HepG2 (cell line): ENCODE measurements around the gene APLP1. TPM values are rescaled to one million over a fixed set of nuclear protein-coding genes. Genes with fewer than 3 reads are reported as not detected.

Experiments used
- ATF3 ChIP-seq: sonication (generic); formaldehyde crosslinking; IDR thresholded peaks from 2 replicates; pipeline ENCODE4 v1.4.0; 2020; ENCODE audit warnings: missing genetic modification reagents
- CBFB ChIP-seq: sonication (generic); formaldehyde crosslinking; IDR thresholded peaks from 2 replicates; pipeline ENCODE4 v1.4.0; 2020; ENCODE audit warnings: missing genetic modification reagents
- CC2D1A ChIP-seq: sonication (generic); formaldehyde crosslinking; IDR thresholded peaks from 2 replicates; pipeline ENCODE4 v1.8.1; 2023; ENCODE audit warnings: mild to moderate bottlenecking, missing genetic modification reagents
- HES4 ChIP-seq: sonication (generic); formaldehyde crosslinking; IDR thresholded peaks from 2 replicates; pipeline ENCODE4 v1.9.0; 2021; ENCODE audit warnings: mild to moderate bottlenecking, missing genetic modification reagents, borderline replicate concordance
- HNF4A ChIP-seq: sonication (generic); formaldehyde crosslinking; IDR thresholded peaks from 2 replicates; pipeline ENCODE4 v1.4.0; 2020; ENCODE audit warnings: missing genetic modification reagents
- HNRNPLL ChIP-seq: fragments of 200-400 bp; formaldehyde crosslinking; IDR thresholded peaks from 2 replicates; pipeline ENCODE4 v1.6.1; 2017; ENCODE audit warnings: mild to moderate bottlenecking, low read depth, low read length; ENCODE audit not compliant: poor library complexity, severe bottlenecking
- KDM4B ChIP-seq: sonication (generic); formaldehyde crosslinking; IDR thresholded peaks from 2 replicates; pipeline ENCODE4 v1.4.0; 2020; ENCODE audit warnings: missing genetic modification reagents
- KDM5B ChIP-seq: sonication (generic); formaldehyde crosslinking; IDR thresholded peaks from 2 replicates; pipeline ENCODE4 v1.4.0; 2020; ENCODE audit warnings: missing genetic modification reagents, mild to moderate bottlenecking, borderline replicate concordance
- KMT2B ChIP-seq: IDR thresholded peaks from 2 replicates; pipeline ENCODE4 v1.6.1; 2016; ENCODE audit warnings: missing genetic modification reagents, missing compliant biosample characterization
- MYNN ChIP-seq: sonication (generic); formaldehyde crosslinking; IDR thresholded peaks from 2 replicates; pipeline ENCODE4 v1.4.0; 2020; ENCODE audit warnings: mild to moderate bottlenecking, low read depth, missing genetic modification reagents
- NFRKB ChIP-seq: fragments of 450-650 bp; IDR thresholded peaks from 2 replicates; pipeline ENCODE4 v1.6.1; 2017
- ZNF263 ChIP-seq: sonication (generic); formaldehyde crosslinking; IDR thresholded peaks from 2 replicates; pipeline ENCODE4 v1.4.0; 2020; ENCODE audit warnings: missing genetic modification reagents
- ZNF574 ChIP-seq: sonication (generic); formaldehyde crosslinking; IDR thresholded peaks from 2 replicates; pipeline ENCODE4 v1.4.0; 2020; ENCODE audit warnings: missing genetic modification reagents
- ZNF605 ChIP-seq: sonication (generic); formaldehyde crosslinking; IDR thresholded peaks from 2 replicates; pipeline ENCODE4 v1.8.0; 2022; ENCODE audit warnings: mild to moderate bottlenecking, missing genetic modification reagents
- ZNF761 ChIP-seq: sonication (generic); formaldehyde crosslinking; conservative IDR thresholded peaks from 2 replicates; pipeline ENCODE4 v1.4.0; 2020; ENCODE audit warnings: mild to moderate bottlenecking, missing genetic modification reagents
- ZNF781 ChIP-seq: sonication (generic); formaldehyde crosslinking; IDR thresholded peaks from 2 replicates; pipeline ENCODE4 v1.5.1; 2020; ENCODE audit warnings: borderline replicate concordance, mild to moderate bottlenecking, missing genetic modification reagents; ENCODE audit errors: not compliant biosample characterization
- ZNF891 ChIP-seq: sonication (generic); formaldehyde crosslinking; IDR thresholded peaks from 2 replicates; pipeline ENCODE4 v1.5.0; 2020; ENCODE audit warnings: mild to moderate bottlenecking, missing genetic modification reagents
- ZSCAN12 ChIP-seq: sonication (generic); formaldehyde crosslinking; IDR thresholded peaks from 2 replicates; pipeline ENCODE4 v1.9.0; 2021; ENCODE audit warnings: mild to moderate bottlenecking, missing genetic modification reagents
- ZSCAN25 ChIP-seq: sonication (generic); formaldehyde crosslinking; IDR thresholded peaks from 2 replicates; pipeline ENCODE4 v1.8.0; 2022; ENCODE audit warnings: mild to moderate bottlenecking, missing genetic modification reagents
- polyA plus RNA-seq, 8 experiments: library from polyadenylated mRNA; depleted of rRNA in 3 of 8; stranded (reverse) in 7 of 8; unstranded in 1 of 8; fragments of >200 nt; fragmentation: Illumina TruSeq in 4 of 8; extraction: Trizol in 4 of 8; gene quantifications; 2 replicates each; pipeline versions ENCODE4 v1.2.1 to v1.2.3, GENCODE V29; 2011 to 2016; ENCODE audit warnings: low read depth in 4 of 8, missing spikeins in 1 of 8, mixed read lengths in 1 of 8; ENCODE audit not compliant: insufficient read depth in 1 of 8
- total RNA-seq, 5 experiments: library from RNA; depleted of rRNA; stranded (reverse); fragments of >200 nt; fragmentation: Illumina TruSeq; extraction: Trizol; gene quantifications; 2 replicates each; pipeline ENCODE4 v1.2.3, GENCODE V29; 2016; ENCODE audit warnings: low read depth in 1 of 5
- TF ChIP-seq, protein P1 (sequence below): sonication (generic); formaldehyde crosslinking; IDR thresholded peaks from 2 replicates; pipeline ENCODE4 v1.4.0; 2020; ENCODE audit warnings: low read depth, missing genetic modification reagents
- TF ChIP-seq, protein P2 (sequence below): sonication (generic); IDR thresholded peaks from 2 replicates; pipeline ENCODE4 v1.6.1; 2016; ENCODE audit warnings: low read depth, borderline replicate concordance
- TF ChIP-seq, protein P3 (sequence below): sonication (generic); formaldehyde crosslinking; IDR thresholded peaks from 2 replicates; pipeline ENCODE4 v1.5.0; 2020; ENCODE audit warnings: mild to moderate bottlenecking, missing genetic modification reagents

APLP1 gene
- total and polyA plus RNA-seq, 2 of the 13 experiments (the other 11 are each of a cell fraction or from before 2014, with no cell fraction given) = 2.0 to 2.9 TPM

DNA sequence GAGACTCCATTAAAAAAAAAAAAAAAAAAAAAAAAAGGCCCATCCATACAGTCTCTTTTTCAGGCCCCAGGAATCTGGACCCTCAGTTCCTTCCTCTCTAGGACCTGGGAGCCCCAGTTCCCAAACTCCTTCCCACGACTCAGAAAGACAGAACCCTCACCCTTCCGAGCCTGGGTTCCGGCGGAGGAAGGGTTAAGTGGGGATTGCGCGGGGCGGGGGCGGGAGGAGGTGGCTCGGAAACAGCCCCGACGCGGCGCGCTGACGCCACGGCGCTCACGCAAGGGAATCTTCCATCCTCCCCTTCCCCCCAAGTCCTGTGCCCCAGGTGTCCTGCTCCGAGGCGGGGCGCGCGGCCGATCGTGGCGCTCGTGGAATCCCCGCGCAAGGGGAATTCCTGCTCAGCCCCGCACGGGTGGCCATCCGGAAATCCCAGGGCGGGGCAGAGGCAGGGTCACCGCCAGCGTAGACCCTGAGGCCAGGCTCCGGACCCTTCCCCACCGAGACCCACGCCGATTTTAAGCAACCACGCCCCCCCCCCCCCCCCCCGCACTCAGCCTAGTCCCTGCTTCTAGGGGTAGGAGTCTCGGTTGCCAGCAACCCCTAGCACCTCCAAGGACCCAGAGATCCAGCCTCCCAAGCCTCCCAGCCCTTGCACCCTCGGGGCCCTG is 31.3 kb downstream of the APLP1 start (continued):
- TF ChIP-seq ZNF574 (CRISPR knock-in tag) (peak; percentile 32), ZNF263 (CRISPR knock-in tag) (no peak), ZSCAN25 (CRISPR knock-in tag) (no peak), KMT2B (CRISPR knock-in tag) (0 out of 2 replicates have a peak, but pooled peaks have one; percentile 5), HNF4A (CRISPR knock-in tag) (no peak), NFRKB (no peak), ZNF605 (CRISPR knock-in tag) (no peak), ZNF761 (no peak), CBFB (CRISPR knock-in tag) (no peak), CC2D1A (CRISPR knock-in tag) (no peak), MYNN (CRISPR knock-in tag) (no peak), HNRNPLL (peak; percentile 39), ZNF891 (CRISPR knock-in tag) (no peak), KDM5B (CRISPR knock-in tag) (0 out of 2 replicates have a peak, but pooled peaks have one; percentile 34), ZNF781 (CRISPR knock-in tag) (no peak), KDM4B (CRISPR knock-in tag) (no peak), HES4 (CRISPR knock-in tag) (no peak), ZSCAN12 (no peak), ATF3 (CRISPR knock-in tag) (no peak)
- TF ChIP-seq, protein P1, sequence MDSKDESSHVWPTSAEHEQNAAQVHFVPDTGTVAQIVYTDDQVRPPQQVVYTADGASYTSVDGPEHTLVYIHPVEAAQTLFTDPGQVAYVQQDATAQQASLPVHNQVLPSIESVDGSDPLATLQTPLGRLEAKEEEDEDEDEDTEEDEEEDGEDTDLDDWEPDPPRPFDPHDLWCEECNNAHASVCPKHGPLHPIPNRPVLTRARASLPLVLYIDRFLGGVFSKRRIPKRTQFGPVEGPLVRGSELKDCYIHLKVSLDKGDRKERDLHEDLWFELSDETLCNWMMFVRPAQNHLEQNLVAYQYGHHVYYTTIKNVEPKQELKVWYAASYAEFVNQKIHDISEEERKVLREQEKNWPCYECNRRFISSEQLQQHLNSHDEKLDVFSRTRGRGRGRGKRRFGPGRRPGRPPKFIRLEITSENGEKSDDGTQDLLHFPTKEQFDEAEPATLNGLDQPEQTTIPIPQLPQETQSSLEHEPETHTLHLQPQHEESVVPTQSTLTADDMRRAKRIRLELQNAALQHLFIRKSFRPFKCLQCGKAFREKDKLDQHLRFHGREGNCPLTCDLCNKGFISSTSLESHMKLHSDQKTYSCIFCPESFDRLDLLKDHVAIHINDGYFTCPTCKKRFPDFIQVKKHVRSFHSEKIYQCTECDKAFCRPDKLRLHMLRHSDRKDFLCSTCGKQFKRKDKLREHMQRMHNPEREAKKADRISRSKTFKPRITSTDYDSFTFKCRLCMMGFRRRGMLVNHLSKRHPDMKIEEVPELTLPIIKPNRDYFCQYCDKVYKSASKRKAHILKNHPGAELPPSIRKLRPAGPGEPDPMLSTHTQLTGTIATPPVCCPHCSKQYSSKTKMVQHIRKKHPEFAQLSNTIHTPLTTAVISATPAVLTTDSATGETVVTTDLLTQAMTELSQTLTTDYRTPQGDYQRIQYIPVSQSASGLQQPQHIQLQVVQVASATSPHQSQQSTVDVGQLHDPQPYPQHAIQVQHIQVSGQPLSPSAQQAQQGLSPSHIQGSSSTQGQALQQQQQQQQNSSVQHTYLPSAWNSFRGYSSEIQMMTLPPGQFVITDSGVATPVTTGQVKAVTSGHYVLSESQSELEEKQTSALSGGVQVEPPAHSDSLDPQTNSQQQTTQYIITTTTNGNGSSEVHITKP (CRISPR knock-in tag) = 0 out of 2 replicates have a peak, but pooled peaks have one; percentile 20
- TF ChIP-seq, protein P2, sequence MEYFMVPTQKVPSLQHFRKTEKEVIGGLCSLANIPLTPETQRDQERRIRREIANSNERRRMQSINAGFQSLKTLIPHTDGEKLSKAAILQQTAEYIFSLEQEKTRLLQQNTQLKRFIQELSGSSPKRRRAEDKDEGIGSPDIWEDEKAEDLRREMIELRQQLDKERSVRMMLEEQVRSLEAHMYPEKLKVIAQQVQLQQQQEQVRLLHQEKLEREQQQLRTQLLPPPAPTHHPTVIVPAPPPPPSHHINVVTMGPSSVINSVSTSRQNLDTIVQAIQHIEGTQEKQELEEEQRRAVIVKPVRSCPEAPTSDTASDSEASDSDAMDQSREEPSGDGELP = no peak
- TF ChIP-seq, protein P3, sequence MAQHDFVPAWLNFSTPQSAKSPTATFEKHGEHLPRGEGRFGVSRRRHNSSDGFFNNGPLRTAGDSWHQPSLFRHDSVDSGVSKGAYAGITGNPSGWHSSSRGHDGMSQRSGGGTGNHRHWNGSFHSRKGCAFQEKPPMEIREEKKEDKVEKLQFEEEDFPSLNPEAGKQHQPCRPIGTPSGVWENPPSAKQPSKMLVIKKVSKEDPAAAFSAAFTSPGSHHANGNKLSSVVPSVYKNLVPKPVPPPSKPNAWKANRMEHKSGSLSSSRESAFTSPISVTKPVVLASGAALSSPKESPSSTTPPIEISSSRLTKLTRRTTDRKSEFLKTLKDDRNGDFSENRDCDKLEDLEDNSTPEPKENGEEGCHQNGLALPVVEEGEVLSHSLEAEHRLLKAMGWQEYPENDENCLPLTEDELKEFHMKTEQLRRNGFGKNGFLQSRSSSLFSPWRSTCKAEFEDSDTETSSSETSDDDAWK (CRISPR knock-in tag) = no peak
